IPS-NIHi11 (cell line): ENCODE data around the gene BCAR1.
"Not testable (repeated sequence)": the region's sequence is repeated elsewhere in the genome, so short reads cannot be mapped to it uniquely, and the experiment has no call there.

Experiments used
- DNase-seq: peaks from one replicate; pipeline ENCODE4 v3.0.0; 2012; ENCODE audit warnings: mixed read lengths, low spot score

Gene BCAR1

DNA sequence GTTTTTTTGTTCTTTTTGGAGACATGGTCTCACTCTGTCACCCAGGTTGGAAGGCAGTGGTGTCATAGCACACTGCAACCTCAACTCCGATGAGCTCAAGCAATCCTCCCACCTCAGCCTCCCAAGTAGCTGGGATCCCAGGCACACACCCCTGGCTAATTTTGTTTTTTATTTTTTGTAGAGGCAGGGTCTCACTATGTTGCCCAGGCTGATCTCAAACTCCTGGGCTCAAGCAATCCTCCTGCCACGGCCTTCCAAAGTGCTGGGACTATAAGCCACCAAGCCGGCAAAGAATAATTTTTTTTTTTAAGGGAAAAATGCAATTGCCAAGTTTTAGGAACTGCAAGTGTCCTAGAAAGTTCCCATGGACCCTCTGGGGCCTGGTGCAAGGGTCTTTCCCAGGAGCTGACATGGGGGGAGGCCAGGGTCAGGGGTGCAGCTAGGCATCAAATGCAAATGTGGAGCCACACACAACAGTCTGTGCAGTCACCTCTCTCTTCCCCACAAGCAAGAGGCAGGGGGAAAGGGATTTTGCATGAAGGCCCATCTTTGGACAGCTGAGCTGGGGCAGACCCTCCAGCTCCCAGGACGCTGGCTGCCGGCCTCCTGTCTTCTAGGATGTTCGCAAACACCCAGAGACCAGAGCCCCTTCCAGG is 20.1 kb upstream of the BCAR1 start:
- DNase-seq = no peak

DNA sequence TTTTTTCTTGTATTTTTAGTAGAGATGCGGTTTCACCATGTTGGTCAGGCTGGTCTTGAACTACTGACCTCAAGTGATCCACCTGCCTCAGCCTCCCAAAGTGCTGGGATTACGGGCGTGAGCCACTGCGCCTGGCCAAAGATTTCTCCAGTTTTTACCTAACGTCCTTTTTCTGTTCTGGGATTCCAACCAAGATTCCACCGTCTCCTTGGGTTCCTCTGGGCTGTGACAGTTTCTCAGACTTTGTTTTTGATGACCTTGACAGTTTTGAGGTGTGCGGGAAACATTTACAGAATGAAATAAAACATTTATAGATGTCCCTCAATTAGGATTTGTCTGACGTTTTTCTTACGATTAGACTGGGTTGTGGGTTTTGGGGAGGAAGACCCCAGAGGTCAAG is 17.9 kb upstream of the BCAR1 start:
- DNase-seq = not testable (repeated sequence)

DNA sequence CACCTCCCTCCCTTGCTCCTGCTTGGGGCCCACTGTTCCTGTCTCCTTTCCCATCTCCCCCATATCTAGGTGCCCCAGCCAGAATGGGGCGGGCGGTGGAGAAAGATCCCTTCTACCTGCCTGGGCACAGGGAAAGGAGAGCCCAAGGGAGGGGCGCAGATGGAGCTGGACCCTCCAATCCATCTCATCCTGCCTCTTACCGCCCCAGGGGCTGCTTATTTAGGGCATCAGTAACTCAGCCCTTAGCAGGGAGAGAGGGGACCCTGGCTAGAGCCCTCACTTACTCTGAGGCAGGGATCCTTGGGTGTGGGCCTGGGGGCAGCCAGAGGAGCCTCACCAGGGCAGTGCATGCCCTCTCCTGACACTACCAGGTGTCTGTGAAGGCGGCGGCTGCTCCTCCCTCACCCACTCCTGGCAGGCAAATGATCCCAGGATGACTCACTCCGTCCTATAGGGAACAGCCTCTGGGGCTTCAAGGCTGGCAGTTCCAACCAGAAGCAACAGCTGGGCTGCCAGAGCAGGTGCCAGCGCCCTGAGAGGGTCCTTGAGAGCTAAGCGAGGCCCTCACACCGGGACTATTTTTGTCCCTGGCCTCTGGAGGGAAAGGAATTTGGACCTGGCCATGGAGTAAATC is 16.3 kb upstream of the BCAR1 start:
- DNase-seq = no peak

DNA sequence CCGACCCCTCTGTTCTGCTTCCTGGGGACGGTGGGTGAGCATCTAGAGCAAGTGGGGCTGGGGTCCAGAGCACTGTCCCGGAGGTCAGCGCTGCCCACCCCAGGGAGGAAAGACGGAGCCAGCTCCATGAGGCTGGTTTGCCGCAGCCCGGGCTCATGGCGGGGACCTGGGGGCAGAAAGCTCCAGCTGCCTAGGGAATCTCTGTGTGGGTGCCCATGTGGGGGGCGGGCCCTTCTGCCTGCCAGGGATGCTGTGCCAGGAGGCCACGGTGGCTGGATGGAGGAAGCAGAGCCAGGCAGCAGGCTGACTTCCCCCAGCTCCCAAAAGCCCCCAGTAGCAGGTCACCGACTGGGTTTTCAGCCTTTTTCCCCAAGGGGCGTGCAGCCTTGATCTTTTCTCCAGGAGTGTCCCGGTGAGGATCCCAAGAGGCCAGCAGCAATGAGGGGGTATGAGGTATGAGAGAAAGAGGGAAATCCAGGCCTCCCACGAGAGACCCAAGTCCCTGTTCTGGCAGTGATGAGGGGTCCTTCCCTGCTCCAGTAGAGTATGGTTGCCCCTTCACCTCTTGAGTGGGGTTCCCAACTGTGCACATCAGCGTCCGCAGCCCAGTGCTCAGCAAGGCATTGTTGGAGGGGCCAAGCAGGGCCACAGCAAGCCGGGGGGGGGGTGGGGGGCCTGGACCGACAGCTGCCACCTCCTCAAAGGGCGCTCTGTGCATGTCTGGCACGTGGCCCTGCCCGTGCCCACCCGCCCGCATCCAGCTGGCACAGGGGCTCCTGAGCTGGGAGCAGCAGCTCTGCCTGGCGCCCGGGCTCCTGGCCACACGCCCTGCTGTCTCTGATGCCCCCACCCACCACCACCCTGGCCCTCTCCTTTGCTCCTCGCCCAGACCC is 15.6 kb upstream of the BCAR1 start:
- no peak for DNase-seq

DNA sequence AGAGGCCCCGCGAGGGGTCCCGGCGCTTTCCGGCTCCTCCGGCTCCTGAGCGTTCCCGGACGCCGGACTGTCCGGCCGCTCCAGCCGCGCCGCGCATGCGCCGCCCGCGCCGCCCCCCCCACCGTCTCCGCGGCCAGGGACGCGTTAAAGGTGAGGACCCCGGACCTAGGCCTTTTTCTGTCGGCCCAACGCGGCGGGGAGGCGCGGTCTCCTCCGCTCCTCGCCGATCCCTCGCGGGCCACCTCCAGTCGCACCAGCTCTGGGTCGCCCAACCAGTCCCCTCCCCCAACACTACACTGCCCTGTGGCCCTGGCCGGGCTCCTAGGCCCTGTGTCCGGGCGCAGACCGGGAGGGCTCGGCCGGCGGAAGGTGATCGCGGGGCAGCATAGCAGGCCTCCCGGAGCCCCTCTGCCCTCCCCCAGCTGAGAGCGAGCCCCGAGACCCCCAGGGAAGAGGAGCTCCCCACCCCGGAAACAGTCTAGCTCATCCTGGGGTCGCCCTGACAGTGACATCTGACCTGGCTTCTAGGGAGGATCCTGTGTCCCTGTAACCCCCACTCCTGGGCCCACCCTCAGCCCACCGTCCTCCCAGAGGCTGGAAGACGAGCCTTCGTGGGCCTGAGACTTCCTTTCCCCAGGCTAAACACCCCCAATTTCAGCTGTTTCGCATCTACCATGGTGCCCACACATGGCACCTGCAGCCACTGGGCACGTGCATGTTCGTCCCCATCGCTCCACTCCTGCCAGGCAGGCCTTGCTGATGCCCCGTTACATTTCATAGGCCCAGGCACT is 14.7 kb upstream of the BCAR1 start:
- peak; percentile 99 for DNase-seq

DNA sequence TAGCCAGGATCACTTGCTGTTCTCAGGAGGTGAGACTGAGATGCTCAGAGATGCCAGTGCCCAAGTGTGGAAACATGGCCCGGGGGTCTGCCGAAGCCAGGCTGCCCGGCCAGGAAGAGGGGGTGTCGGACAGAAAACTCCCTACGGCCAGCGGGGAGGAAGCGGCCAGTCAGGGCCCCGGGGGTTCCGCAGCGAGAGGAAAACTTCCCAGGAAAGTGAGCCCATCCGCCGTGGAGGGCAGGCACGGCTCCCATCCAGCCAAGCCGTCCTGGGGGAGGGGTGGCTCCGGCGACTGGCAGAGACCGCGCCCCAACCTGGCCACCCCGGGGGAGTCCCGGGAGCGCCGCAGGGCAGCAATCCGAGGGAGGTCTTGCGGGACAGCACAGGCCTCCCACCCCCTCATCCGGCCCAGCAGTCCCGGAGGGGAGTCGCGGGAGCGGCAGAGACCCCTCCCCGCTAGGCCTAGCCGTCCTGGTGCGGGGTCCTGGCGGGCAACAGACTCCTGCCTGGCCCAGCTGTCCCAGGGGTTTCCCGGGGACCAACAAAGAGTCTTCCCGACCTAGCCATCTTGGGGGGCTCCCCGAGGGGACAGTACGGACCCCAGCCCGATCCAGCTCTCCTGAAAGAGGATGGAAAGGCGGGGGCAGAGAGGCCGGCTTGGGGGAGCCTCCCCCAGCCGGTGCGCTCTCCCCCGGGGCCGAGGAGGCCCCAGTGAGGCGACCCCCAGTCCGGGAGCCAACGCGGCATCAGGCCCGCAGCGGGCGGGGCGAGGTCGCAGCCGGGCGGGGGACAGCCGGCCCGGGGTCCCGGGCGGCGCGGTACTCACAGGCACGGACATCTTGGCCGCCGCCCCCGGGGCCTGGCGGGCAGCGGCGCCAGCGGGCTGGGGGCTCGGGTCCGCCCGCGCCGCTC is 13.8 kb upstream of the BCAR1 start:
- peak; percentile 63 for DNase-seq

DNA sequence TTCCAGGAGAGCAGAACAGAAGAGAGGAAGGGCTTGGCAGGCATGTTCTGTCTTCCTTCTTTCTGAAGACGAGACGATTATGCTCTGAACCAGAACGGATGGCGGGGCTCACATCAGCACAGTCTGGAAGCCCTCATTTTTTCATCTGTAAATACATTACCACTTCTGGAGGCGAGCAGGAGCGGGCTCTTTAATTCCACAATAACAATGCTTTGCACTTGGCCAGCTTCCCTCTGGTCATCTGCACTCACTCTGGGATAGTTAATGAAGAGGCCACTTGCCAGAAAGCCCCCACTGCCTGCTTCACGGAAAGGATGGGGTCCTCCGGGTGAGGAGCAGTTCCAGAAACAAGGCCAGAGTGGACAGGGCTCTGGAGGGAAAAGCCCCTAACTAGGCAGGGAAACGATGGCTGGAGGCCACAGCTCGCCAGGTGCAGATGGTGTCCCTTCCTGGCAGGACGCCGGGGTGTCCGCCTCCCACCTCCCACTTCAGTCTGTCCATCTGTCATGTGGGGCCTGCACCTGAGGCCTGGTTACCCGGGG is 13.1 kb upstream of the BCAR1 start:
- no peak for DNase-seq

DNA sequence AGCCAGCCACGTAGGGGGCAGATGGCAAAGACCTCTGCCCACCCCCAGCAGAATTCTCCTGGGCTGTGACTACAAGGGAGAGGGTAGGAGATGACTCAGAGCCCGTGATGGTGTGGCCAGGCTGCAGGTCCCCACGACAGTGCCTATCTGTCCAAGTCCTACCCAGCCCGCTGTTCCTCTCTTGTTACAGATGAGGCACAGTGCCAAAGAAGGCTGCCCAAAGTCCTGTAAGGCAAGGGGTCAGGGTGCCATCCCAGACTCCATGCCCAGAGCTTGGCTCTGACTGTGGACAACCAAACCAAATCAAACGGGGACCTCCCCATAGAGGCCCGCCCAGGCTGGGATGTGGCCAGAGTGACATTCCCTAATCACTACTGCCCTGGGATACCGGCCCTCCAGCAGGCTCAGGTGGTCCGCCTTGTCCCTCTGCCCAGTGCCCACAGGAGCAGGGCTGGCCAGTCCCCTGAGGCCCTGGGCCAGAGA is 12.6 kb upstream of the BCAR1 start:
- DNase-seq = no peak

DNA sequence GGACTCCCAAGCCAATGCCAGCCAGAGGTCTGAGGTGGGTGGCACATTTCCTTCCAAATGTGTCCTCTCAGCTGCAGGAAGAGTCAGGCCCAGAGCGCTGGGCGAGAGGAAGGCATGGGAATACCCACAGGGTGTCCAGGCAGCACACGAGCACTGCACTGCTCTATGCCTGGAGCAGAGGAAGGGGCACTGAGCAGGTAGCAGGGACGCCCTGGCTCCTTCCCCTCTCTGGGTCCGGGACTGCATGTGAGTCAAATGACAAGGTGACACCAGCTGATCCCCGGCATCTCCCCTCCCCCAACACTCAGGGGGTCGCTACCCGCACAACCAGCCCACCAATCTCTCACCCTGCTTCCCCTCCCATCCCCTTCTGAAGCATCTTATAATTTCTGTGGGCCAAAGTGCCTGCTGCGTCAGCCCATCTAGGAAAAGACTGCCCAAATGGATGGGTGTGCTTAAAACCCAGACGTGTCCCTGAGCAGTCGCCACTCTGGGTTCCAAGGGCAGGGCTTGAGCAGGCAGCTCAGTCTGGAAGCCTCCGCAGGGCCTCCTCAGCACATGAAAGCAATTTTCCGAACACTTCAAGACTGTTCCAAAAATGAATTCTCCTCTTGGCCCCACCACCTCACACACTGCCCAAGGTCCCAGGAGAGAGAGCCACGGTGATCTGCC is 12.0 kb upstream of the BCAR1 start:
- DNase-seq = no peak

DNA sequence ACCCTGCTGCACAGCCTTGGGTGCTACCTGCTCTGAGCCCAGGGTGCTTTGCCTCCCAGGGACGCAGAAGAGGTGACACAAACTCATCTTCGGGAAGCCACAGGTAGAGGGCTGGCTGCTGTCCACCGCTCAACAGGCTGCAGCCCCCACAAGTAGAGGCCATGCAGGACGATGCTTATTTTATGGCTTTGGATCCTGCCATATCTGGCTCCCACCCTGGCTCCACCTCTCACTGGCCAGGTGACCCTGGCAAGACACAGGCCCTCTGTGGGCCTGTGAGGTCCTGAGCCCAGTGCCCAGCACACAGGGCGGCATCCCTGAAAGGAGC is 11.3 kb upstream of the BCAR1 start:
- no peak for DNase-seq

DNA sequence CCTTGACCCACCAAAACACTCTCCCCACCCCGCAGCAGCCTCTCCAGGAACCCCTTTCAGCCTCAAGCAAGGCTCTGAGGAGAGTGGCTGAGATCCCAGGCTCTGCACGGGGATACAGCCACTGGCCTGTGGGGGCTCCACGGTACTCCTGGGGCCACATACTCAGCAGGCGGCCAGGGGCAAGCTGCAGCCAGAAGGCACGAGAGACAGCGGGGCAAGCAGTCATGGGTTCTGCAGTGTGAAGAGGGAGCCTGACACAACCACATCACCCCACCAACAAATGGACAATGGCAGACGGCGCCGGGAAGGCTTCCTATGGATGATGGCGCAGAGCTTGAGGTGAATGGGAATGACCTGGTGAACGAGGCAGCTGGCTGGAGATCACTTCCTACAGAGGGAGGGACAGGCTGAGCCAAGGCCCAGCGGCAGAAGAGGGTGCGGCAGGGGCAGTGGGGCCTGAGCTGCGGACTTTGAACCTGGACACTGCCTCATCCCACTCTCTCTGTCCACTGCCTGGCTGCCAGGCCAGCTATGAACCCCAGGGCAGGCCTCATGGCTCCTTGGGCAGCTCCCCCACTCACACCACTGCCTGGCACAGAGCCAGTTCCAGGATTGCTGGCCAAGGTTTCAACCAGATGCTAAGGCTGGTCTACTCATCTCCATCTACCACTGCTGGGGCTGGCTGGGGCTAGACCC is 10.8 kb upstream of the BCAR1 start:
- no peak for DNase-seq

DNA sequence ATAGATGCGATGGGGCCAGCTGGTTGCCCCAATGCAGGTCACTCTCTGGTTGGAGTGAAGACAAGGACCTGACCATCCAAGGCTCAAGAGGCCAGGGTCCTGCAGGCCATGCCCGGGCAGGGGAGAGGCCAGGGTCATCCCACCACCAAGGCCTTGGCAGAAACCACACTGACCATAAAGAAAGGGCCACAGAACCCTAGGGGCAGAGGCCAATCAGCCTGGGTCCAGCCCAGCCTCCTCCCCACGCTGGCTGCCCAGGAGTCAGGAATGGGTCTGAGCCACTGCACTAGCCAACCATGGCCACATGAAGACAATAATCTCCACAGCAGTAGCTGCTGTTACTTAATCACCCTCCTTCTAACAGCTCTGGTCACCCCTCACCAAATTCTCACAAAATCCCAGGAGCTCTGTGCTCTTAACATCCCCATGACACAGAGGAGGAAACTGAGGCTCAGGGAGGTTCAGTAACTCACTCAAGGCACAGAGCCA is 10.2 kb upstream of the BCAR1 start:
- DNase-seq = no peak

DNA sequence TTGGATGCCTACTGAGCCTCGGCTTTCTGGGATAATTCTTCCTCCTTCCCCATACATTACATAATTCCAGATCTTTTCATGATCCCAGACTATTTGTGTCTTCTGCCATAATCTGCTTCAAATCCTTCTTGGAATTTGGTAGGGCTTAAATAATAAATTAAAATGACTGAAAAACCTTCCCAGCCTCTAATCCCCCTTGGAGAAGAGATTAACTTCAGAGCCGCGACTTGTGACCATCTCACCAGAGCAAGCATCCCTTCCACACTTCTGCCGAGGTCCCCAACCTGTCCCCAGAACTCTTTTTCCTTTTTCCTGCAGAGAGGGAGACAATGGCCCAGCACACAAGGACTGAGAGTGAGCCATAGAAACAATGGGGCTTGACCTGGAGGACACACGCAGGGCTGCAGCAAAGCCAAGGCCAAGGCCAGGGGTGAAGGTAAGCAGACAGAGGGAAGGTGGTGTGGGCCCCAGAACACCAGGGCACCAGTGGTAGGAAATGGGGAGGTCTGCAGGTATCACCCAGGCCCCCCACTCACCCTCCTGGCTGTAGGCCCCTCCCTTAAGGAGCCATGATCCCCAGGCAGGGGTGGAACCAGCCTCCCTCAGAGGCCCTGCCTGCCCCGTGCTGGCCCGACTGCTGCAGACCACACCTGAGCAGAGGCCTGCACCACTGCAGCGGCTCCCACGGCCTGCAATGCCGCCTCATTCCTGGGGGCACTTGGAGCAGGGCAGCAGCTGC is 9.6 kb upstream of the BCAR1 start:
- no peak for DNase-seq

DNA sequence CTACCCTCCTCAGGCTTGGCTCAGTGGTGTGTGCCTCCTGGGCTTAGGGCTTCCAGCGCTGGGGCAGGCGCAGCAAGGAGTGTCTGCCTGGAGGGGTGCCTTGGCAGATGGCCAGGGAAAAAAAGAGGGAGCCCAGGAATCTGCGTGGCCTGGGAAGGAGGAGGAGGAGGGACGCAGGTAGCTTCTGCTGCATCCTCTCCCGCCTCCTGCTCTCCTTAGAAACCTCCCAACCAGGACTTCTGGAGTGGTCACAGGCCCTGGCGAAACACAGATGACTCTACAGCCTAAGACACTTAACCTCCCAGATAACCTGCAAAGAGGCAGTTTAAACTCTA is 7.3 kb upstream of the BCAR1 start:
- no peak for DNase-seq

DNA sequence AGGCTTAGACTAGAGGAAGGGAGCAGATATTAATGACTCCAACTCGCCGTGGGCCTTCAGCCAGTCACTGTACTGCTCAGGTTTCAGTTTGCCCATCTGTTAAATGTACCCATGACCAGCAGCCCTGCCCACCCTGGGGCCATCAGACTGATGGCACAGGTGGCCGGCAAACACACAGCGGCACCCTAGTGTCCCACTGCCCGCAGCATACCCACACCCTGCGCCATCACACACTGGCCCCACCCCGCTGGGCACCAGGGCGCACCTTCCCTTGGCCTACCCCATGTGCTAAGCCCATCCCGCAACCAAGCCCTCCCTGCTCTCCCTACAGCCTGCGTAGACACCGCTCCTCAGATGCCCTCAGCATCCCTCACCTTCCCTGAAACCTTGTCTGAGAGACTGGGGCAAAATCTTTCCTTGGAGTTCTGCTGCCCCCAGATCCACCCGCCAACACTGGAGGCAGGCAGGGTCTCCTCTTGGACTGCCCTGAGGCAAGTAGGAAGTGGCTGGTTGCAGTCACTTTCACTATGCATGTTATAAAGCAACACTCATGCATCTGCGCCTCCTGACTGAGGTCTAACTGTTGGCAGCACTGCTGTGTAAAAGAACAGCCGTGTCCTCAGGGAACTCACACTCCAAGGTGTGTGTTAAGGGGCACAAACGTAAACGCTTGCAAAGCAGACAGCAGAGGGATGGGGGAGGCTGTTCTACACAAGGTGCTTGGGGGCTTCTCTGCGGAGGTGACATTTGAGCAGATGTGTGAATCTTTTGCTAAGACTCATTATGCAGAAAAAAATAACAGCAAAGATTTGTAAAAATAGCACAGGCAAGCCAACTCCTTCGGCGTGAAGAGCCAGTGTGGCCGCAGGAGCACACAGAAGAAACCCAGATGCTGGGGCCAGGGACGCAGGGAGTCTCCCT is 6.7 kb upstream of the BCAR1 start:
- no peak for DNase-seq

DNA sequence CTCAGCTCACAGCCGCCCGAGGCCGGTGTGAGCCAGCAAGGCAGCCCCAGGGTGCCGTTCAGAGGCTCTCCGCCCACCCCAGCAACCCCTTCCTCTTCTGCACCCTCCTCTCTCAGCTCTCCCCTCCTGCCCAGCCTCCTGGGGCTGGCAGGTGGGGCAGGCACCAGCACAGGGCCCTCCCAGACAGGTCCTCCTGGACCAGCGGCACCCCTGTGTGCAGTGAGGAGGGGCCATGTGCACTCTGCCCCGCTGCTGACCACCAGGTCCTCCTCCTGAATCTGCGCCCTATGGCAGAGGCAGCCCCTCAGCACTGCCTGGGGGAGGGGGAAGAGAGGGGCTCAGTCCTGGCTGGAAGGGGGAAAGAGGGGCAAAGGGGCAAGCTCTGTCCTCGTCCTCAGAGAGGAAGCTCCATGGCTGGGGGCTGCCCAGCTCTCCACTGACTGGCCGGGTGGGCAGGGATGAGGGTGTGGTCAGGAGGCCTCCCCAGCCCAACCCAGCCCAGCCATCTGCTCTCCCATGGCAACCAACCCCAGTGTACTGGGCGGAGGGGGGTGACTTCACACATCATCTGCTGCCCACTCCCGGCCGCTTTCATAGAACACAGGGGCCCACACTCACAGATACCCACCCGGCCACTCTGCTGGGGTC is 5.4 kb upstream of the BCAR1 start:
- peak; percentile 61 for DNase-seq

DNA sequence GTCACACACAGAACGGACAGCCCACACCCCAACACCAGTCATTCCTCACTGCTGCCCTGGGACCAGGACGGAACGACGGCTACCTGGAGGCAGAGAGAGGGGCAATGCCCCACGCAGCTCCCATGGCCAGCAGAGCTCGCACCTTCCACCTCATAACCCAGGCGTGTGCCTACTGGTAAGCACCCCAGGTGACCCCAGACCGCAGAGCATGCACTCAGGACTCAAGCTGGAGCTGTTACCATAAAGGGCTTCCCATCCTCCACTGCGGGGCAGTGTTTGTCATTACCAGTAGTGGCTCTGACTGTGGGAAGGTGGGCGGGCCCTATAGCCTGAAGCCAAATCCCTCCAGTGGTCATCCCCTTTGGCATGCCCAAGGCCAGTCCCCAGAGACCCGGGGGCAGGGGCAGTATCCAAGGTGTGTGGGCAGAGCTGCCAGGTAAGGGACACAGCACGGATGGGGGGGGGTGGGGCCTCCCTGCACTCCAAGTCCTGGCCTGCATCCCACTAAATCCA is 4.7 kb upstream of the BCAR1 start:
- peak; percentile 59 for DNase-seq
